K562 (cell line): ENCODE measurements around the gene TEX54. TPM values are rescaled to one million over a fixed set of nuclear protein-coding genes. Genes with fewer than 3 reads are reported as not detected.

Experiments used
- FOXM1 ChIP-seq, 2 experiments: fragments of 450-650 bp in 1 of 2; sonication (generic) in 1 of 2; formaldehyde crosslinking in 1 of 2; IDR thresholded peaks; 2 replicates each; pipeline versions ENCODE4 v1.6.1 to v1.9.0; 2017 to 2022; ENCODE audit warnings: low read depth in 2 of 2, mild to moderate bottlenecking in 2 of 2, missing genetic modification reagents in 1 of 2, moderate library complexity in 1 of 2
- HMGN3 ChIP-seq: IDR thresholded peaks from 2 replicates; pipeline ENCODE4 v1.6.1; 2011; ENCODE audit warnings: borderline replicate concordance, low read depth, mild to moderate bottlenecking, mixed read lengths, low read length; ENCODE audit not compliant: insufficient read length; ENCODE audit errors: extremely low read depth
- PTTG1 ChIP-seq: fragments of 450-650 bp; IDR thresholded peaks from 2 replicates; pipeline ENCODE4 v1.6.1; 2016; ENCODE audit warnings: low read depth, mild to moderate bottlenecking, missing genetic modification characterization, missing compliant biosample characterization
- ZNF232 ChIP-seq: sonication (generic); formaldehyde crosslinking; IDR thresholded peaks from 2 replicates; pipeline ENCODE4 v1.8.0; 2022; ENCODE audit warnings: mild to moderate bottlenecking, missing genetic modification reagents
- ZNF592 ChIP-seq: fragments of 450-650 bp; IDR thresholded peaks from 2 replicates; pipeline ENCODE4 v1.6.1; 2017; ENCODE audit warnings: antibody characterized with exemption, mild to moderate bottlenecking
- polyA plus RNA-seq, 8 experiments: library from polyadenylated mRNA; depleted of rRNA in 4 of 8; stranded (reverse) in 5 of 8; unstranded in 3 of 8; fragments of >200 nt; fragmentation: Nextera tagmentation in 2 of 8; fragmentation: Illumina TruSeq in 1 of 8; extraction: Ambion mirVana in 2 of 8; extraction: Trizol in 1 of 8; gene quantifications; 2 replicates each; pipeline versions ENCODE4 v1.2.1 to v1.2.3, GENCODE V29; 2011 to 2014; ENCODE audit warnings: inconsistent platforms in 1 of 8, missing spikeins in 1 of 8
- total RNA-seq, 7 experiments: library from RNA; depleted of rRNA in 6 of 7; stranded (reverse); fragments of >200 nt in 6 of 7; fragmentation: Illumina TruSeq in 2 of 7; extraction: Trizol in 2 of 7; gene quantifications; 2 replicates each; pipeline versions ENCODE4 v1.2.1 to v1.2.3, GENCODE V29; 2011 to 2021; ENCODE audit warnings: low replicate concordance in 1 of 7
- TF ChIP-seq, protein P1 (sequence below): fragments of 200-600 bp; sonication (generic); IDR thresholded peaks from one replicate; pipeline ENCODE4 v1.6.1; 2012; ENCODE audit warnings: mild to moderate bottlenecking, low read depth, low read length, inconsistent platforms
- TF ChIP-seq, protein P2 (sequence below): fragments of 450-650 bp; formaldehyde crosslinking; IDR thresholded peaks from 2 replicates; pipeline ENCODE4 v1.4.0; 2020; ENCODE audit warnings: mild to moderate bottlenecking, mixed read lengths

Gene TEX54
- total and polyA plus RNA-seq, 9 of the 15 experiments (the other 6 are each of a cell fraction or from before 2014, with no cell fraction given), result not detected

DNA sequence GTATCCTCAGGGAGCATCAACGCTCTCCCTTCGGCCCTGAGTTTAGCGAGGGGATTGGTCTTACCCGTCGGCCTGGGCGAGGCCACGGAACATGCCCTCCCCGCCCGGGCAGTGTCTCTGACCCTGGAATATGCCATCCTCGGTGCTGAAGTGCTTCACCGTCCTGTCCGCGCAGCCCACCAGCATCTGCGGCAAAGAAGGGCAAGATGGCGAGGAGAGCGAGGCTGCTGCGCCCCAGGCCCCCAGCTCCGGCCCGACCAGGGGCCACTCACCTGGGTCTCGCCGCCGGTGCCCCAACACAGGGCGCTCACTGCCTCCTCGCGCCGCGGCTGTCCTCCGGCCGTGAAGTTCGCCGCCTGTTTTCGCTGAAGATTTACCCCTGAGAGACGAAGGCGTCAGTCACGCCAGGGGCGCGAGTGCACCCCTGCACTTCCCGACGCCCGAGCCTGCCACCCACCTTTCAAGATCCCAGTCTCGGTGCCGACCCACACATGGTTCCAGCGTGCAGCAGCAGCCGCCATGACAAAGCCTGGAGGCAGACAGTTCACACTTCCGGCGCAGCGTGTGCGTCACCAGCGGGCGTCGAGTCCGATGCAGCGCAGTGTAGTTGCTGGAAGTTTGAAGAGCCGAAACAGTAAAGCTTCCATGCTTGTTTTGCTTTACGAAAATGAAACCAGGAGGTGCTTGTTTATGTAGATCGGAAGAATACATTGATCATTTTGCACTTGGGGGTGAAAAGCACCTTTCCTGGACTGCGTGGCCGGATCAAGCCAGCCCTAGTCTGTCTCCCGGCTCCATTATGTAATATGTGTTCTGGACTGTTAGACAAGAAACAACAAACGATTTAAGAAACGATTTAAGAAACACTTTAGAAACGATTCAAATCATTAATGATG lies 6.7 kb upstream of the TEX54 start, which contains the start of gene WDR74 (continued):
- TF ChIP-seq, protein P1, sequence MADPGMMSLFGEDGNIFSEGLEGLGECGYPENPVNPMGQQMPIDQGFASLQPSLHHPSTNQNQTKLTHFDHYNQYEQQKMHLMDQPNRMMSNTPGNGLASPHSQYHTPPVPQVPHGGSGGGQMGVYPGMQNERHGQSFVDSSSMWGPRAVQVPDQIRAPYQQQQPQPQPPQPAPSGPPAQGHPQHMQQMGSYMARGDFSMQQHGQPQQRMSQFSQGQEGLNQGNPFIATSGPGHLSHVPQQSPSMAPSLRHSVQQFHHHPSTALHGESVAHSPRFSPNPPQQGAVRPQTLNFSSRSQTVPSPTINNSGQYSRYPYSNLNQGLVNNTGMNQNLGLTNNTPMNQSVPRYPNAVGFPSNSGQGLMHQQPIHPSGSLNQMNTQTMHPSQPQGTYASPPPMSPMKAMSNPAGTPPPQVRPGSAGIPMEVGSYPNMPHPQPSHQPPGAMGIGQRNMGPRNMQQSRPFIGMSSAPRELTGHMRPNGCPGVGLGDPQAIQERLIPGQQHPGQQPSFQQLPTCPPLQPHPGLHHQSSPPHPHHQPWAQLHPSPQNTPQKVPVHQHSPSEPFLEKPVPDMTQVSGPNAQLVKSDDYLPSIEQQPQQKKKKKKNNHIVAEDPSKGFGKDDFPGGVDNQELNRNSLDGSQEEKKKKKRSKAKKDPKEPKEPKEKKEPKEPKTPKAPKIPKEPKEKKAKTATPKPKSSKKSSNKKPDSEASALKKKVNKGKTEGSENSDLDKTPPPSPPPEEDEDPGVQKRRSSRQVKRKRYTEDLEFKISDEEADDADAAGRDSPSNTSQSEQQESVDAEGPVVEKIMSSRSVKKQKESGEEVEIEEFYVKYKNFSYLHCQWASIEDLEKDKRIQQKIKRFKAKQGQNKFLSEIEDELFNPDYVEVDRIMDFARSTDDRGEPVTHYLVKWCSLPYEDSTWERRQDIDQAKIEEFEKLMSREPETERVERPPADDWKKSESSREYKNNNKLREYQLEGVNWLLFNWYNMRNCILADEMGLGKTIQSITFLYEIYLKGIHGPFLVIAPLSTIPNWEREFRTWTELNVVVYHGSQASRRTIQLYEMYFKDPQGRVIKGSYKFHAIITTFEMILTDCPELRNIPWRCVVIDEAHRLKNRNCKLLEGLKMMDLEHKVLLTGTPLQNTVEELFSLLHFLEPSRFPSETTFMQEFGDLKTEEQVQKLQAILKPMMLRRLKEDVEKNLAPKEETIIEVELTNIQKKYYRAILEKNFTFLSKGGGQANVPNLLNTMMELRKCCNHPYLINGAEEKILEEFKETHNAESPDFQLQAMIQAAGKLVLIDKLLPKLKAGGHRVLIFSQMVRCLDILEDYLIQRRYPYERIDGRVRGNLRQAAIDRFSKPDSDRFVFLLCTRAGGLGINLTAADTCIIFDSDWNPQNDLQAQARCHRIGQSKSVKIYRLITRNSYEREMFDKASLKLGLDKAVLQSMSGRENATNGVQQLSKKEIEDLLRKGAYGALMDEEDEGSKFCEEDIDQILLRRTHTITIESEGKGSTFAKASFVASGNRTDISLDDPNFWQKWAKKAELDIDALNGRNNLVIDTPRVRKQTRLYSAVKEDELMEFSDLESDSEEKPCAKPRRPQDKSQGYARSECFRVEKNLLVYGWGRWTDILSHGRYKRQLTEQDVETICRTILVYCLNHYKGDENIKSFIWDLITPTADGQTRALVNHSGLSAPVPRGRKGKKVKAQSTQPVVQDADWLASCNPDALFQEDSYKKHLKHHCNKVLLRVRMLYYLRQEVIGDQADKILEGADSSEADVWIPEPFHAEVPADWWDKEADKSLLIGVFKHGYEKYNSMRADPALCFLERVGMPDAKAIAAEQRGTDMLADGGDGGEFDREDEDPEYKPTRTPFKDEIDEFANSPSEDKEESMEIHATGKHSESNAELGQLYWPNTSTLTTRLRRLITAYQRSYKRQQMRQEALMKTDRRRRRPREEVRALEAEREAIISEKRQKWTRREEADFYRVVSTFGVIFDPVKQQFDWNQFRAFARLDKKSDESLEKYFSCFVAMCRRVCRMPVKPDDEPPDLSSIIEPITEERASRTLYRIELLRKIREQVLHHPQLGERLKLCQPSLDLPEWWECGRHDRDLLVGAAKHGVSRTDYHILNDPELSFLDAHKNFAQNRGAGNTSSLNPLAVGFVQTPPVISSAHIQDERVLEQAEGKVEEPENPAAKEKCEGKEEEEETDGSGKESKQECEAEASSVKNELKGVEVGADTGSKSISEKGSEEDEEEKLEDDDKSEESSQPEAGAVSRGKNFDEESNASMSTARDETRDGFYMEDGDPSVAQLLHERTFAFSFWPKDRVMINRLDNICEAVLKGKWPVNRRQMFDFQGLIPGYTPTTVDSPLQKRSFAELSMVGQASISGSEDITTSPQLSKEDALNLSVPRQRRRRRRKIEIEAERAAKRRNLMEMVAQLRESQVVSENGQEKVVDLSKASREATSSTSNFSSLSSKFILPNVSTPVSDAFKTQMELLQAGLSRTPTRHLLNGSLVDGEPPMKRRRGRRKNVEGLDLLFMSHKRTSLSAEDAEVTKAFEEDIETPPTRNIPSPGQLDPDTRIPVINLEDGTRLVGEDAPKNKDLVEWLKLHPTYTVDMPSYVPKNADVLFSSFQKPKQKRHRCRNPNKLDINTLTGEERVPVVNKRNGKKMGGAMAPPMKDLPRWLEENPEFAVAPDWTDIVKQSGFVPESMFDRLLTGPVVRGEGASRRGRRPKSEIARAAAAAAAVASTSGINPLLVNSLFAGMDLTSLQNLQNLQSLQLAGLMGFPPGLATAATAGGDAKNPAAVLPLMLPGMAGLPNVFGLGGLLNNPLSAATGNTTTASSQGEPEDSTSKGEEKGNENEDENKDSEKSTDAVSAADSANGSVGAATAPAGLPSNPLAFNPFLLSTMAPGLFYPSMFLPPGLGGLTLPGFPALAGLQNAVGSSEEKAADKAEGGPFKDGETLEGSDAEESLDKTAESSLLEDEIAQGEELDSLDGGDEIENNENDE, result no peak
- TF ChIP-seq ZNF232 (CRISPR knock-in tag) (no peak), HMGN3 (peak; percentile 73), PTTG1 (tag) (no peak), ZNF592 (no peak), FOXM1 (IDR thresholded peaks at IDR 0.05; ENCODE audit: low read depth) (no peak), FOXM1 (CRISPR knock-in tag; IDR thresholded peaks at IDR 0.05; ENCODE audit: low read depth) (peak; percentile 83; the same call in 1 of the 2 replicates)
- TF ChIP-seq, protein P2, sequence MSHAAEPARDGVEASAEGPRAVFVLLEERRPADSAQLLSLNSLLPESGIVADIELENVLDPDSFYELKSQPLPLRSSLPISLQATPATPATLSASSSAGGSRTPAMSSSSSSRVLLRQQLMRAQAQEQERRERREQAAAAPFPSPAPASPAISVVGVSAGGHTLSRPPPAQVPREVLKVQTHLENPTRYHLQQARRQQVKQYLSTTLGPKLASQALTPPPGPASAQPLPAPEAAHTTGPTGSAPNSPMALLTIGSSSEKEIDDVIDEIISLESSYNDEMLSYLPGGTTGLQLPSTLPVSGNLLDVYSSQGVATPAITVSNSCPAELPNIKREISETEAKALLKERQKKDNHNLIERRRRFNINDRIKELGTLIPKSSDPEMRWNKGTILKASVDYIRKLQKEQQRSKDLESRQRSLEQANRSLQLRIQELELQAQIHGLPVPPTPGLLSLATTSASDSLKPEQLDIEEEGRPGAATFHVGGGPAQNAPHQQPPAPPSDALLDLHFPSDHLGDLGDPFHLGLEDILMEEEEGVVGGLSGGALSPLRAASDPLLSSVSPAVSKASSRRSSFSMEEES (CRISPR knock-in tag), result no peak
